HFFc6 (cell line): ENCODE measurements around the gene NECTIN4. TPM values are rescaled to one million over a fixed set of nuclear protein-coding genes. Genes with fewer than 3 reads are reported as not detected.
"Not testable (repeated sequence)": the region's sequence is repeated elsewhere in the genome, so short reads cannot be mapped to it uniquely, and the experiment has no call there.

Experiments
- DNase-seq: peaks from one replicate; pipeline ENCODE4 v3.0.0-alpha.2; 2018
- H3K27ac Mint-ChIP-seq: 2 replicates; pipeline ENCODE4 v1.8.0; 2020; ENCODE audit warnings: mild to moderate bottlenecking, mixed read lengths
- H3K27me3 Mint-ChIP-seq: 2 replicates; pipeline ENCODE4 v1.8.0; 2021; ENCODE audit warnings: mild to moderate bottlenecking, moderate library complexity, mixed read lengths; ENCODE audit not compliant: insufficient read depth
- H3K36me3 Mint-ChIP-seq: 2 replicates; pipeline ENCODE4 v1.8.0; 2021; ENCODE audit warnings: low read depth, mixed read lengths
- H3K4me1 Mint-ChIP-seq: 2 replicates; pipeline ENCODE4 v1.8.0; 2020; ENCODE audit warnings: low read depth, mixed read lengths
- H3K4me3 Mint-ChIP-seq: 2 replicates; pipeline ENCODE4 v1.8.0; 2020; ENCODE audit warnings: mild to moderate bottlenecking, moderate library complexity, mixed read lengths
- H3K9me3 Mint-ChIP-seq: 2 replicates; pipeline ENCODE4 v1.8.0; 2020; ENCODE audit warnings: mild to moderate bottlenecking, mixed read lengths
- CTCF ChIP-seq: fragments of 200-600 bp; sonication (generic); IDR thresholded peaks from 2 replicates; pipeline ENCODE4 v1.5.0; 2021; ENCODE audit warnings: antibody characterized with exemption, mild to moderate bottlenecking
- total RNA-seq, 6 experiments: library from RNA; stranded (reverse); fragmentation: NEBNext Ultra II Directional; extraction: Animal tissue kit (Norgen Biotek cat#: 25700); gene quantifications; 2 replicates in 1 of 6; 3 replicates in 5 of 6; pipeline ENCODE4 v1.2.3, GENCODE V29; 2021

The NECTIN4 gene
- total RNA-seq, 6 experiments from 2014 or later, result 0.09 to 0.14 TPM; not detected in 4

- Mint-ChIP-seq H3K9me3 (no peaks in the 10 kb centered on the region), H3K4me1 (peaks cover 5% of the 10 kb centered on the region; the same call in 1 of the 2 replicates), H3K27me3 (peaks cover 11% of the 10 kb centered on the region), H3K4me3 (no peak overlapping the region), H3K36me3 (no peaks in the 10 kb centered on the region), H3K27ac (no peak overlapping the region)
- no peak for DNase-seq
- no peak for TF ChIP-seq CTCF
Measured at GRCh38 chr1:161069241-161069640, 20.1 kb downstream of the NECTIN4 start.

- Mint-ChIP-seq H3K4me1 (peaks cover 5% of the 10 kb centered on the region; the same call in 1 of the 2 replicates), H3K36me3 (no peaks in the 10 kb centered on the region), H3K4me3 (no peak overlapping the region), H3K27me3 (peaks cover 14% of the 10 kb centered on the region), H3K27ac (no peak overlapping the region), H3K9me3 (no peaks in the 10 kb centered on the region)
- TF ChIP-seq CTCF, result no peak
- DNase-seq, result no peak
Measured at GRCh38 chr1:161068306-161069234, 20.8 kb downstream of the NECTIN4 start.

GRCh38 chr1:161066694-161067093, 22.7 kb downstream of the NECTIN4 start:
- H3K4me1 Mint-ChIP-seq, result peaks cover 5% of the 10 kb centered on the region; the same call in 1 of the 2 replicates
- H3K27ac Mint-ChIP-seq, result no peak overlapping the region
- H3K9me3 Mint-ChIP-seq, result no peaks in the 10 kb centered on the region
- H3K4me3 Mint-ChIP-seq, result no peak overlapping the region
- H3K36me3 Mint-ChIP-seq, result no peaks in the 10 kb centered on the region
- no peak for DNase-seq
- no peak for TF ChIP-seq CTCF
- peaks cover 21% of the 10 kb centered on the region for H3K27me3 Mint-ChIP-seq

GRCh38 chr1:161065681-161066080, 23.7 kb downstream of the NECTIN4 start:
- H3K4me3 Mint-ChIP-seq, H3K4me1 Mint-ChIP-seq, H3K9me3 Mint-ChIP-seq, H3K27ac Mint-ChIP-seq, DNase-seq, H3K36me3 Mint-ChIP-seq: not testable (repeated sequence)
- peaks cover 21% of the 10 kb centered on the region for H3K27me3 Mint-ChIP-seq

- not testable (repeated sequence) for H3K27ac Mint-ChIP-seq, DNase-seq, H3K4me3 Mint-ChIP-seq, H3K9me3 Mint-ChIP-seq, H3K36me3 Mint-ChIP-seq, H3K4me1 Mint-ChIP-seq
- H3K27me3 Mint-ChIP-seq, result peaks cover 24% of the 10 kb centered on the region
Measured at GRCh38 chr1:161063936-161064335, 25.4 kb downstream of the NECTIN4 start.

GRCh38 chr1:161061419-161061818, 27.9 kb downstream of the NECTIN4 start:
- Mint-ChIP-seq H3K4me3 (no peak overlapping the region), H3K27ac (no peak overlapping the region)

More at GRCh38 chr1:161061419-161061818, 27.9 kb downstream of the NECTIN4 start:
- DNase-seq, result no peak
- no peak for TF ChIP-seq CTCF
- H3K36me3 Mint-ChIP-seq, result no peaks in the 10 kb centered on the region
- peaks cover 22% of the 10 kb centered on the region for H3K27me3 Mint-ChIP-seq
- H3K4me1 Mint-ChIP-seq, result no peaks in the 10 kb centered on the region
- no peaks in the 10 kb centered on the region for H3K9me3 Mint-ChIP-seq
